ENCODE data around the gene ISG15.
A peak's percentile ranks its signal among the peaks of the same experiment; 100 is the strongest.

The ISG15 gene

GRCh38 chr1:1031659-1032235, 18.4 kb downstream of the ISG15 start:
- TF ChIP-seq CTCF (IDR thresholded peaks at IDR 0.05; ENCODE audit: control insufficient read depth, extremely low read depth, insufficient read depth): no peak
- H3K4me3 ChIP-seq (ENCODE audit: low read depth, low read length): no peak overlapping the region
- no peak for DNase-seq (ENCODE audit: low read depth)

- no peak for TF ChIP-seq CTCF (IDR thresholded peaks at IDR 0.05; ENCODE audit: control insufficient read depth, extremely low read depth, insufficient read depth)
- H3K4me3 ChIP-seq (ENCODE audit: low read depth, low read length): no peak overlapping the region
- no peak for DNase-seq (ENCODE audit: low read depth)
These were observed 19.1 kb downstream of the ISG15 start for GRCh38 chr1:1032424-1032823.

GRCh38 chr1:1033009-1033587, 19.8 kb downstream of the ISG15 start:
- no peak for DNase-seq (ENCODE audit: low read depth)
- H3K4me3 ChIP-seq (ENCODE audit: low read depth, low read length): 0 out of 2 replicates have a peak overlapping the region, but pooled peaks have one; percentile 4
- TF ChIP-seq CTCF (IDR thresholded peaks at IDR 0.05; ENCODE audit: control insufficient read depth, extremely low read depth, insufficient read depth): peak; percentile 40

GRCh38 chr1:1033731-1034438, 20.6 kb downstream of the ISG15 start:
- H3K4me3 ChIP-seq (ENCODE audit: low read depth, low read length): no peak overlapping the region
- TF ChIP-seq CTCF (IDR thresholded peaks at IDR 0.05; ENCODE audit: control insufficient read depth, extremely low read depth, insufficient read depth): no peak
- DNase-seq (ENCODE audit: low read depth): no peak

- DNase-seq (ENCODE audit: low read depth): no peak
- no peak for TF ChIP-seq CTCF (IDR thresholded peaks at IDR 0.05; ENCODE audit: control insufficient read depth, extremely low read depth, insufficient read depth)
- H3K4me3 ChIP-seq (ENCODE audit: low read depth, low read length): no peak overlapping the region
These were observed 21.1 kb downstream of the ISG15 start for GRCh38 chr1:1034439-1034781.

GRCh38 chr1:1035291-1035943, 22.1 kb downstream of the ISG15 start:
- no peak for TF ChIP-seq CTCF (IDR thresholded peaks at IDR 0.05; ENCODE audit: control insufficient read depth, extremely low read depth, insufficient read depth)
- H3K4me3 ChIP-seq (ENCODE audit: low read depth, low read length): no peak overlapping the region
- no peak for DNase-seq (ENCODE audit: low read depth)

Measured in LNCaP clone FGC (cell line).